IMR-90 (cell line): ENCODE results near the gene DYRK3. TPM values are rescaled to one million over a fixed set of nuclear protein-coding genes. Genes with fewer than 3 reads are reported as not detected.

Experiments
- ATAC-seq: fragments of 200-7000 bp; cut with Tn5 transposase; 2 replicates; pipeline ENCODE4 v1.9.1; 2020; ENCODE audit warnings: low read depth, mild to moderate bottlenecking, moderate library complexity
- BruUV-seq: library from RNA; stranded (reverse); fragments of 400-500 nt; replicated peaks from 2 replicates; lab custom pipeline; 2021; lab: Mats Ljungman, UMichigan
- CTCF ChIA-PET: fragments of 300-600 bp; formaldehyde crosslinking; extraction: SDS; loops from one replicate; lab custom pipeline; 2021; ENCODE audit warnings: antibody characterized with exemption; lab: Yijun Ruan, JAX
- POLR2A ChIA-PET: fragments of 300-600 bp; sonication (Branson Sonifier 250); formaldehyde crosslinking; loops from one replicate; lab custom pipeline; 2022; ENCODE audit warnings: antibody characterized with exemption; ENCODE audit not compliant: unreplicated experiment; lab: Charles Lee
- DNase-seq: peaks from one replicate; pipeline ENCODE4 v3.0.0; 2013
- H2AFZ ChIP-seq: replicated peaks from 2 replicates; pipeline ENCODE3; 2013; ENCODE audit warnings: low read length, mild to moderate bottlenecking; ENCODE audit not compliant: poor library complexity
- H2AK5ac ChIP-seq: 2 replicates; pipeline ENCODE4 v1.6.1; 2013; ENCODE audit warnings: low read depth, low read length, inconsistent platforms
- H2AK9ac ChIP-seq: replicated peaks from 2 replicates; pipeline ENCODE3; 2013; ENCODE audit warnings: mild to moderate bottlenecking, low read depth, low read length, moderate library complexity; ENCODE audit not compliant: poor library complexity
- H2BK120ac ChIP-seq: 2 replicates; pipeline ENCODE4 v1.6.1; 2013; ENCODE audit warnings: low read depth, low read length, inconsistent platforms
- H2BK15ac ChIP-seq: 3 replicates; pipeline ENCODE4 v1.6.1; 2013; ENCODE audit warnings: low read depth, low read length, inconsistent platforms
- H2BK20ac ChIP-seq: 2 replicates; pipeline ENCODE4 v1.6.1; 2013; ENCODE audit warnings: low read depth, mild to moderate bottlenecking, inconsistent platforms, low read length, moderate library complexity
- H2BK5ac ChIP-seq: 2 replicates; pipeline ENCODE4 v1.6.1; 2013; ENCODE audit warnings: mild to moderate bottlenecking, low read depth, low read length, inconsistent platforms; ENCODE audit not compliant: poor library complexity, severe bottlenecking
- H3K14ac ChIP-seq: replicated peaks from 2 replicates; pipeline ENCODE4 v1.6.1; 2013; ENCODE audit warnings: low read depth, low read length, inconsistent platforms
- H3K18ac ChIP-seq: 2 replicates; pipeline ENCODE4 v1.6.1; 2013; ENCODE audit warnings: low read depth, low read length, control low read depth
- H3K23ac ChIP-seq: 2 replicates; pipeline ENCODE4 v1.6.1; 2013; ENCODE audit warnings: low read depth, low read length, inconsistent platforms
- H3K27ac ChIP-seq: 2 replicates; pipeline ENCODE4 v1.5.1; 2013; ENCODE audit warnings: mild to moderate bottlenecking, control low read depth, low read length; ENCODE audit not compliant: insufficient read depth
- H3K27me3 ChIP-seq: 2 replicates; pipeline ENCODE4 v1.6.1; 2013; ENCODE audit warnings: low read length; ENCODE audit not compliant: control insufficient read depth, insufficient read depth
- H3K36me3 ChIP-seq: 2 replicates; pipeline ENCODE4 v1.6.1; 2013; ENCODE audit warnings: low read length, mixed read lengths; ENCODE audit not compliant: control insufficient read depth, insufficient read depth
- H3K4ac ChIP-seq: 2 replicates; pipeline ENCODE4 v1.6.1; 2013; ENCODE audit warnings: low read depth, low read length, inconsistent platforms
- H3K4me1 ChIP-seq: 2 replicates; pipeline ENCODE4 v1.6.1; 2013; ENCODE audit warnings: low read length, mixed read lengths; ENCODE audit not compliant: control insufficient read depth, insufficient read depth
- H3K4me2 ChIP-seq: 2 replicates; pipeline ENCODE4 v1.6.1; 2013; ENCODE audit warnings: low read depth, mild to moderate bottlenecking, control low read depth, low read length, moderate library complexity
- H3K4me3 ChIP-seq: 2 replicates; pipeline ENCODE4 v1.5.1; 2013; ENCODE audit warnings: low read depth, mild to moderate bottlenecking, control low read depth, low read length, moderate library complexity; ENCODE audit not compliant: insufficient read depth
- H3K56ac ChIP-seq: 2 replicates; pipeline ENCODE4 v1.6.1; 2013; ENCODE audit warnings: low read length, inconsistent platforms; ENCODE audit not compliant: insufficient read depth; ENCODE audit errors: extremely low read depth
- H3K79me1 ChIP-seq, 2 experiments: 2 replicates each; pipeline ENCODE4 v1.6.1; 2013; ENCODE audit warnings: low read length in 2 of 2, inconsistent platforms in 1 of 2, low read depth in 1 of 2
- H3K9ac ChIP-seq: 2 replicates; pipeline ENCODE4 v1.6.1; 2013; ENCODE audit warnings: low read depth, low read length, control low read depth
- H3K9me1 ChIP-seq: 2 replicates; pipeline ENCODE4 v1.6.1; 2013; ENCODE audit warnings: low read length, inconsistent platforms; ENCODE audit not compliant: insufficient read depth
- H3K9me3 ChIP-seq: 2 replicates; pipeline ENCODE4 v1.6.1; 2013; ENCODE audit warnings: low read length; ENCODE audit not compliant: control insufficient read depth, insufficient read depth
- H4K20me1 ChIP-seq: 2 replicates; pipeline ENCODE4 v1.6.1; 2013; ENCODE audit warnings: low read length, inconsistent platforms; ENCODE audit not compliant: insufficient read depth
- H4K5ac ChIP-seq: 2 replicates; pipeline ENCODE4 v1.6.1; 2013; ENCODE audit warnings: mild to moderate bottlenecking, low read depth, low read length, control low read depth
- H4K8ac ChIP-seq, 2 experiments: 2 replicates each; pipeline ENCODE4 v1.6.1; 2013; ENCODE audit warnings: low read depth in 2 of 2, low read length in 2 of 2, control low read depth in 1 of 2, inconsistent platforms in 1 of 2
- H4K91ac ChIP-seq: 2 replicates; pipeline ENCODE4 v1.6.1; 2013; ENCODE audit warnings: low read depth, low read length, inconsistent platforms; ENCODE audit not compliant: insufficient read depth
- CHD1 ChIP-seq: IDR thresholded peaks from 2 replicates; pipeline ENCODE4 v1.6.1; 2012; ENCODE audit warnings: low read depth, low read length, improper control_type of control experiment
- FOS ChIP-seq: fragments of 150-350 bp; IDR thresholded peaks from 2 replicates; pipeline ENCODE4 v1.6.1; 2016; ENCODE audit warnings: low read depth, low read length
- MAZ ChIP-seq: IDR thresholded peaks from 2 replicates; pipeline ENCODE4 v1.6.1; 2012; ENCODE audit warnings: low read depth, mild to moderate bottlenecking, low read length, improper control_type of control experiment, moderate library complexity, borderline replicate concordance
- RAD21 ChIP-seq: IDR thresholded peaks from 2 replicates; pipeline ENCODE4 v1.6.1; 2012; ENCODE audit warnings: low read length, improper control_type of control experiment
- WGBS, 2 experiments: methylation state at CpG; one replicate each; pipeline versions ENCODE4 v1.1.5 to v1.1.7; 2013; ENCODE audit warnings: missing lambda C conversion rate in 2 of 2; ENCODE audit not compliant: insufficient read length in 1 of 2; ENCODE audit errors: extremely low coverage in 2 of 2; 5-methylcytosine and 5-hydroxymethylcytosine counted together
- dilution Hi-C: fragments of 300-500 bp; cut with HindIII; formaldehyde crosslinking; loops from one replicate; pipeline ENCODE4 v1.14.3; 2018; ENCODE audit warnings: low sequenced_read_pairs; ENCODE audit not compliant: unreplicated experiment
- in situ Hi-C: fragments of 300-500 bp; cut with MboI; formaldehyde crosslinking; loops from 3 replicates; pipeline ENCODE4 v1.14.3; 2019; ENCODE audit warnings: low sequenced_read_pairs, inconsistent platforms, mixed read lengths
- intact Hi-C: fragments of 100-400 bp; cut with micrococcal nuclease; formaldehyde crosslinking; loops from 2 replicates; pipeline ENCODE4 v1.10.0; 2022
- polyA plus RNA-seq, 3 experiments: library from polyadenylated mRNA; depleted of rRNA; stranded (reverse); fragments of >200 nt; gene quantifications; 2 replicates each; pipeline ENCODE4 v1.2.3, GENCODE V29; 2012; ENCODE audit warnings: low replicate concordance in 1 of 3
- total RNA-seq: library from RNA; depleted of rRNA; stranded (reverse); fragments of >200 nt; gene quantifications from 2 replicates; pipeline ENCODE4 v1.2.3, GENCODE V29; 2012
- TF ChIP-seq, protein P1 (sequence below): conservative IDR thresholded peaks from 2 replicates; pipeline ENCODE4 v1.5.1; 2012; ENCODE audit warnings: mild to moderate bottlenecking, low read depth, low read length, improper control_type of control experiment
- TF ChIP-seq, protein P2 (sequence below): fragments of 150-350 bp; IDR thresholded peaks from 2 replicates; pipeline ENCODE4 v1.6.1; 2017; ENCODE audit warnings: mild to moderate bottlenecking, antibody characterized with exemption, low read length, low read depth

DYRK3 gene
- total and polyA plus RNA-seq, 2 of the 4 experiments (the other 2 are of a cell fraction) = 5.5 to 22.0 TPM

DNA sequence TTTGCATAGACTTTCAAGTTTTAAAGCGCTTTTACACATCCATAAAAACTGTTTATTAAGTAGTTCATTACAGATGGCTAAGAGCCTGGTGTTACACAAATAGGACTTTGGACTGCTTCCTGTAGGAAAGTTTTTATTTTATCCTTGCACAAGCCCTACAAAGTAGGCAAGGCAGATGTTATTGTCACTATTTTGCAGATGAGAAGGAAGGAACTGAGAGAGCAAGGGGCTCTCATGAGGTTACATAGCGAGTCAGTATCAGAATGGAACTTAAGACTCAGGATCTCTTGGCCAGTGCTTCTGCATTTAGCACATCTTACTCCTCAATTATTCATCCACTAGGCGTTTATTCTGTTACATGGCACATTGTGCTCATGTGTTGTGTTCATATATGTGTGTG is 46.8 kb downstream of the DYRK3 start:
- ChIA-PET CTCF (no interaction called here), POLR2A (no interaction called here)
- Histone ChIP-seq H3K23ac (no peak overlapping the region), H3K36me3 (no peaks in the 10 kb centered on the region), H3K79me1 (peaks cover 0 to 14% of the 10 kb centered on the region in 2 experiments; a peak in 2 of 4 replicates), H2BK15ac (no peak overlapping the region), H3K9ac (no peak overlapping the region), H3K4me1 (peaks cover 2% of the 10 kb centered on the region), H4K8ac (no peak overlapping the region), H3K4me2 (no peak overlapping the region), H3K14ac (no peak overlapping the region), H2BK20ac (no peak overlapping the region), H3K9me3 (no peaks in the 10 kb centered on the region), H3K4ac (no peak overlapping the region), H4K91ac (no peak overlapping the region), H3K27ac (no peak overlapping the region), H3K27me3 (no peaks in the 10 kb centered on the region; the same call in 1 of the 2 replicates), H2AK5ac (no peak overlapping the region), H3K4me3 (no peak overlapping the region), H2AK9ac (no peak overlapping the region), H3K18ac (no peak overlapping the region), H4K5ac (no peak overlapping the region), H3K9me1 (no peaks in the 10 kb centered on the region; the same call in 1 of the 2 replicates), H4K20me1 (peaks cover 15% of the 10 kb centered on the region), H3K56ac (no peak overlapping the region), H2AFZ (no peak overlapping the region), H2BK5ac (no peak overlapping the region), H2BK120ac (no peak overlapping the region)
- no CpG with 5 or more reads among the region's 3 CpGs for WGBS, 2 experiments
- no TSS peak for BruUV-seq
- dilution Hi-C loops = no loop called here
- in situ Hi-C loops = no loop called here
- DNase-seq = no peak
- ATAC-seq = no peak
- intact Hi-C loops = no loop called here
- TF ChIP-seq MAZ (no peak), CHD1 (no peak), FOS (no peak), RAD21 (no peak)
- TF ChIP-seq, protein P1, sequence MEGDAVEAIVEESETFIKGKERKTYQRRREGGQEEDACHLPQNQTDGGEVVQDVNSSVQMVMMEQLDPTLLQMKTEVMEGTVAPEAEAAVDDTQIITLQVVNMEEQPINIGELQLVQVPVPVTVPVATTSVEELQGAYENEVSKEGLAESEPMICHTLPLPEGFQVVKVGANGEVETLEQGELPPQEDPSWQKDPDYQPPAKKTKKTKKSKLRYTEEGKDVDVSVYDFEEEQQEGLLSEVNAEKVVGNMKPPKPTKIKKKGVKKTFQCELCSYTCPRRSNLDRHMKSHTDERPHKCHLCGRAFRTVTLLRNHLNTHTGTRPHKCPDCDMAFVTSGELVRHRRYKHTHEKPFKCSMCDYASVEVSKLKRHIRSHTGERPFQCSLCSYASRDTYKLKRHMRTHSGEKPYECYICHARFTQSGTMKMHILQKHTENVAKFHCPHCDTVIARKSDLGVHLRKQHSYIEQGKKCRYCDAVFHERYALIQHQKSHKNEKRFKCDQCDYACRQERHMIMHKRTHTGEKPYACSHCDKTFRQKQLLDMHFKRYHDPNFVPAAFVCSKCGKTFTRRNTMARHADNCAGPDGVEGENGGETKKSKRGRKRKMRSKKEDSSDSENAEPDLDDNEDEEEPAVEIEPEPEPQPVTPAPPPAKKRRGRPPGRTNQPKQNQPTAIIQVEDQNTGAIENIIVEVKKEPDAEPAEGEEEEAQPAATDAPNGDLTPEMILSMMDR = no peak
- TF ChIP-seq, protein P2, sequence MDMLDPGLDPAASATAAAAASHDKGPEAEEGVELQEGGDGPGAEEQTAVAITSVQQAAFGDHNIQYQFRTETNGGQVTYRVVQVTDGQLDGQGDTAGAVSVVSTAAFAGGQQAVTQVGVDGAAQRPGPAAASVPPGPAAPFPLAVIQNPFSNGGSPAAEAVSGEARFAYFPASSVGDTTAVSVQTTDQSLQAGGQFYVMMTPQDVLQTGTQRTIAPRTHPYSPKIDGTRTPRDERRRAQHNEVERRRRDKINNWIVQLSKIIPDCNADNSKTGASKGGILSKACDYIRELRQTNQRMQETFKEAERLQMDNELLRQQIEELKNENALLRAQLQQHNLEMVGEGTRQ = no peak
